LNCAP (cell line): Measurements from ENCODE around the gene DMXL1.

Experiments
- CTCF ChIP-seq: fragments of 450-650 bp; IDR thresholded peaks from 2 replicates; pipeline ENCODE4 v1.5.1; 2017; ENCODE audit warnings: mild to moderate bottlenecking

The DMXL1 gene

GRCh38 chr5:119080936-119081335 is 10.0 kb downstream of the DMXL1 start:
- no peak for TF ChIP-seq CTCF

GRCh38 chr5:119082691-119083090 is 11.8 kb downstream of the DMXL1 start:
- TF ChIP-seq CTCF, result no peak

- no peak for TF ChIP-seq CTCF
These were observed 12.8 kb downstream of the DMXL1 start for GRCh38 chr5:119083679-119084078.

- no peak for TF ChIP-seq CTCF
These were observed 17.6 kb downstream of the DMXL1 start for GRCh38 chr5:119088438-119088837.

GRCh38 chr5:119095611-119096010 is 24.7 kb downstream of the DMXL1 start:
- no peak for TF ChIP-seq CTCF

GRCh38 chr5:119105971-119106370 is 35.1 kb downstream of the DMXL1 start:
- no peak for TF ChIP-seq CTCF

GRCh38 chr5:119112151-119112550 is 41.3 kb downstream of the DMXL1 start:
- TF ChIP-seq CTCF, result no peak

GRCh38 chr5:119117237-119117636 is 46.4 kb downstream of the DMXL1 start:
- no peak for TF ChIP-seq CTCF
